NCI-H146 (cell line): ENCODE results near the gene TMEM126B.
"Not testable (repeated sequence)": the region's sequence is repeated elsewhere in the genome, so short reads cannot be mapped to it uniquely, and the experiment has no call there.

Source experiments
- DNase-seq: peaks from one replicate; lab custom pipeline; 2025; lab: John Stamatoyannopoulos, UW

TMEM126B gene

GRCh38 chr11:85647604-85648299, 19.4 kb downstream of the TMEM126B start, which contains the start of gene TMEM126A:
TSS of gene TMEM126A (plus strand) at chr11:85647967. CDS start at chr11:85650256, 2,289 bp downstream.
- DNase-seq = peak; percentile 91

GRCh38 chr11:85651118-85651517, 22.7 kb downstream of the TMEM126B start:
- DNase-seq = no peak

- DNase-seq = no peak
These were observed 24.5 kb downstream of the TMEM126B start for GRCh38 chr11:85652786-85653447.

- DNase-seq = not testable (repeated sequence)
These were observed 25.9 kb downstream of the TMEM126B start for GRCh38 chr11:85654343-85654742.

GRCh38 chr11:85656777-85657176, 28.4 kb downstream of the TMEM126B start:
- DNase-seq = no peak

GRCh38 chr11:85658180-85658579, 29.8 kb downstream of the TMEM126B start:
- no peak for DNase-seq

GRCh38 chr11:85661972-85662664, 33.7 kb downstream of the TMEM126B start:
- no peak for DNase-seq

GRCh38 chr11:85663080-85663752, 34.8 kb downstream of the TMEM126B start:
- peak; percentile 18 for DNase-seq

GRCh38 chr11:85663753-85664614, 35.6 kb downstream of the TMEM126B start:
- peak; percentile 75 for DNase-seq

GRCh38 chr11:85664615-85665481, 36.5 kb downstream of the TMEM126B start, which contains the start of gene CREBZF:
TSS of gene CREBZF (minus strand) at chr11:85665129. CDS start at chr11:85664875, 254 bp downstream.
- DNase-seq = peak; percentile 95

- peak; percentile 5 for DNase-seq
These were observed 37.3 kb downstream of the TMEM126B start for GRCh38 chr11:85665733-85666132.

- DNase-seq = no peak
These were observed 38.3 kb downstream of the TMEM126B start for GRCh38 chr11:85666687-85667086.

- no peak for DNase-seq
These were observed 39.8 kb downstream of the TMEM126B start for GRCh38 chr11:85668157-85668556.

- DNase-seq = not testable (repeated sequence)
These were observed 42.7 kb downstream of the TMEM126B start for GRCh38 chr11:85670949-85671663.

GRCh38 chr11:85672105-85672902, 43.9 kb downstream of the TMEM126B start:
- no peak for DNase-seq

- no peak for DNase-seq
These were observed 45.0 kb downstream of the TMEM126B start for GRCh38 chr11:85673393-85673792.

GRCh38 chr11:85679576-85679975, 51.2 kb downstream of the TMEM126B start:
- no peak for DNase-seq

- no peak for DNase-seq
These were observed 52.5 kb downstream of the TMEM126B start for GRCh38 chr11:85680897-85681296.
